ENCODE data around the gene SLC41A3. TPM values are rescaled to one million over a fixed set of nuclear protein-coding genes. Genes with fewer than 3 reads are reported as not detected.

Gene SLC41A3
- total and polyA plus RNA-seq, 4 donors: 9.3 to 19.8 (median 12.7) TPM

- H3K9ac ChIP-seq (ENCODE audit: low read depth in 1 of 2, low read length in 2 of 2): no peak overlapping the region
- no peaks in the 10 kb centered on the region for H3K9me3 ChIP-seq (ENCODE audit: control insufficient read depth in 4 of 4, low read length in 3 of 4)
- no peak overlapping the region for H3K4me3 ChIP-seq (ENCODE audit: low read depth in 1 of 3, low read length in 3 of 3)
- peaks cover 19 to 84% (median 60%) of the 10 kb centered on the region in 4 donors for H3K36me3 ChIP-seq (ENCODE audit: control insufficient read depth in 4 of 4, insufficient read depth in 3 of 4, low read depth in 1 of 4, low read length in 3 of 4)
- DNase-seq (ENCODE audit: low spot score): no peak
- H3K27me3 ChIP-seq (ENCODE audit: control insufficient read depth in 4 of 4, insufficient read depth in 4 of 4, low read length in 3 of 4): no peaks in the 10 kb centered on the region
- 93% methylated on average over 15 of the region's 15 CpGs for WGBS
- TF ChIP-seq SP1 (IDR thresholded peaks at IDR 0.05) (no peak), FOXA2 (IDR thresholded peaks at IDR 0.05) (no peak), EGR1 (IDR thresholded peaks at IDR 0.05; ENCODE audit: low read depth in 2 of 2) (no peak), JUND (IDR thresholded peaks at IDR 0.05) (no peak), HNF4A (conservative IDR thresholded peaks at IDR 0.05) (no peak), MAX (IDR thresholded peaks at IDR 0.05) (no peak), NR2F2 (IDR thresholded peaks at IDR 0.05) (no peak), YY1 (IDR thresholded peaks at IDR 0.05) (no peak), RAD21 (IDR thresholded peaks at IDR 0.05) (no peak), HNF4G (IDR thresholded peaks at IDR 0.05) (no peak), ZBTB33 (IDR thresholded peaks at IDR 0.05) (no peak)
- H3K27ac ChIP-seq (ENCODE audit: low read depth in 1 of 2, low read length in 2 of 2): no peak overlapping the region
- H3K4me1 ChIP-seq (ENCODE audit: control insufficient read depth in 4 of 4, insufficient read depth in 4 of 4, low read length in 3 of 4): no peaks in the 10 kb centered on the region
These were observed 21.1 kb upstream of the SLC41A3 start for GRCh38 chr3:126104742-126105605.

- Histone ChIP-seq H3K4me3 (ENCODE audit: low read depth in 1 of 3, low read length in 3 of 3) (no peak overlapping the region), H3K36me3 (ENCODE audit: control insufficient read depth in 4 of 4, insufficient read depth in 3 of 4, low read depth in 1 of 4, low read length in 3 of 4) (peaks cover 19 to 75% (median 54%) of the 10 kb centered on the region in 4 donors), H3K4me1 (ENCODE audit: control insufficient read depth in 4 of 4, insufficient read depth in 4 of 4, low read length in 3 of 4) (no peaks in the 10 kb centered on the region), H3K27me3 (ENCODE audit: control insufficient read depth in 4 of 4, insufficient read depth in 4 of 4, low read length in 3 of 4) (no peaks in the 10 kb centered on the region), H3K9ac (ENCODE audit: low read depth in 1 of 2, low read length in 2 of 2) (no peak overlapping the region), H3K9me3 (ENCODE audit: control insufficient read depth in 4 of 4, low read length in 3 of 4) (no peaks in the 10 kb centered on the region), H3K27ac (ENCODE audit: low read depth in 1 of 2, low read length in 2 of 2) (no peak overlapping the region)
- TF ChIP-seq CTCF (IDR thresholded peaks at IDR 0.05; ENCODE audit: low read depth, low read length, missing input control): no peak
- TF ChIP-seq HNF4G (IDR thresholded peaks at IDR 0.05): no peak
- no peak for TF ChIP-seq TAF1 (conservative IDR thresholded peaks at IDR 0.05)
- no peak for TF ChIP-seq NR2F2 (IDR thresholded peaks at IDR 0.05)
- no peak for TF ChIP-seq MAX (IDR thresholded peaks at IDR 0.05)
- no peak for TF ChIP-seq RAD21 (IDR thresholded peaks at IDR 0.05)
- TF ChIP-seq JUND (IDR thresholded peaks at IDR 0.05): no peak
- no peak for TF ChIP-seq REST (IDR thresholded peaks at IDR 0.05)
- TF ChIP-seq ZBTB33 (IDR thresholded peaks at IDR 0.05): no peak
- no peak for TF ChIP-seq SP1 (IDR thresholded peaks at IDR 0.05)
- TF ChIP-seq FOXA2 (IDR thresholded peaks at IDR 0.05): no peak
- no peak for TF ChIP-seq YY1 (IDR thresholded peaks at IDR 0.05)
- TF ChIP-seq ATF3 (IDR thresholded peaks at IDR 0.05): no peak
- no peak for DNase-seq (ENCODE audit: low spot score)
- WGBS: 93% methylated on average over 7 of the region's 7 CpGs
These were observed 20.2 kb upstream of the SLC41A3 start for GRCh38 chr3:126104028-126104635.

Measured in liver (tissue), 9 donors.